B cell (primary cell): ENCODE results near the gene MGMT. TPM values are rescaled to one million over a fixed set of nuclear protein-coding genes. Genes with fewer than 3 reads are reported as not detected.

Source experiments
- ATAC-seq: fragments of 200-7000 bp; cut with Tn5 transposase; one replicate; pipeline ENCODE4 v1.10.0; 2021; ENCODE audit warnings: low read depth, mild to moderate bottlenecking, moderate number of reproducible peaks, moderate library complexity
- CTCF ChIA-PET: fragments of 350-600 bp; sonication (Branson Sonifier 250); formaldehyde crosslinking; loops from one replicate; lab custom pipeline; 2021; ENCODE audit warnings: antibody characterized with exemption, inconsistent platforms; lab: Charles Lee
- POLR2A ChIA-PET: fragments of 350-600 bp; sonication (Branson Sonifier 250); formaldehyde crosslinking; loops from one replicate; lab custom pipeline; 2021; ENCODE audit warnings: antibody characterized with exemption; lab: Charles Lee
- DNase-seq: peaks from one replicate; pipeline ENCODE4 v3.0.0; 2013
- H2AFZ ChIP-seq: 2 replicates; pipeline ENCODE4 v1.6.1; 2012; ENCODE audit warnings: mild to moderate bottlenecking, low read depth, low read length; ENCODE audit not compliant: insufficient read depth, poor library complexity, severe bottlenecking
- H3K27ac ChIP-seq, 2 donors: 1 replicate in 1 of 2; 2 replicates in 1 of 2; pipeline ENCODE4 v1.5.1; 2012 to 2013; ENCODE audit warnings: low read length in 2 of 2, mild to moderate bottlenecking in 2 of 2, moderate library complexity in 1 of 2
- H3K27me3 ChIP-seq, 4 experiments: fragments of 200-600 bp in 1 of 4; sonication (generic) in 1 of 4; replicated peaks in 1 of 4; 1 replicate in 2 of 4; 2 replicates in 2 of 4; pipeline versions ENCODE4 v1.6.1 to v1.7.0; 2013 to 2016; ENCODE audit warnings: low read length in 3 of 4, mild to moderate bottlenecking in 2 of 4, mixed read lengths in 1 of 4, moderate library complexity in 1 of 4; ENCODE audit not compliant: insufficient read depth in 4 of 4, control insufficient read depth in 3 of 4; ENCODE audit errors: control extremely low read depth in 1 of 4
- H3K36me3 ChIP-seq, 2 experiments: replicated peaks in 1 of 2; 1 replicate in 1 of 2; 2 replicates in 1 of 2; pipeline versions ENCODE4 v1.6.1 to v1.7.1; 2013; ENCODE audit warnings: low read length in 1 of 2; ENCODE audit not compliant: insufficient read depth in 2 of 2, control insufficient read depth in 1 of 2; ENCODE audit errors: control extremely low read depth in 1 of 2, extremely low read depth in 1 of 2
- H3K4me1 ChIP-seq, 2 donors: fragments of 200-600 bp in 1 of 2; sonication (generic) in 1 of 2; 1 replicate in 1 of 2; 2 replicates in 1 of 2; pipeline versions ENCODE4 v1.5.1 to v1.6.1; 2013 to 2017; ENCODE audit warnings: low read length in 2 of 2; ENCODE audit not compliant: control insufficient read depth in 2 of 2, insufficient read depth in 2 of 2
- H3K4me2 ChIP-seq: replicated peaks from 2 replicates; pipeline ENCODE3; 2012; ENCODE audit warnings: mild to moderate bottlenecking, low read depth, low read length; ENCODE audit not compliant: poor library complexity, severe bottlenecking
- H3K4me3 ChIP-seq, 5 experiments: fragments of 200-600 bp in 1 of 5; sonication (generic) in 1 of 5; 1 replicate in 3 of 5; 2 replicates in 2 of 5; pipeline versions ENCODE4 v1.5.1 to v1.7.0; 2011 to 2016; ENCODE audit warnings: low read length in 4 of 5, mild to moderate bottlenecking in 4 of 5, low read depth in 2 of 5, control low read depth in 1 of 5, moderate library complexity in 1 of 5; ENCODE audit not compliant: insufficient read depth in 1 of 5; ENCODE audit errors: control extremely low read depth in 1 of 5, extremely low read depth in 1 of 5
- H3K79me2 ChIP-seq: fragments of 200-600 bp; sonication (generic); one replicate; pipeline ENCODE4 v1.6.0; 2016; ENCODE audit warnings: low read length; ENCODE audit not compliant: control insufficient read depth, insufficient read depth
- H3K9ac ChIP-seq: fragments of 200-600 bp; sonication (generic); 2 replicates; pipeline ENCODE4 v1.6.1; 2017; ENCODE audit warnings: mild to moderate bottlenecking, low read length, moderate library complexity
- H3K9me3 ChIP-seq, 3 donors: one replicate each; pipeline versions ENCODE4 v1.6.1 to v1.7.1; 2013; ENCODE audit warnings: low read length in 2 of 3; ENCODE audit not compliant: control insufficient read depth in 2 of 3, insufficient read depth in 1 of 3; ENCODE audit errors: control extremely low read depth in 1 of 3
- H4K20me1 ChIP-seq: 2 replicates; pipeline ENCODE4 v1.6.0; 2012; ENCODE audit warnings: mild to moderate bottlenecking, low read length; ENCODE audit not compliant: insufficient read depth, control insufficient read depth, poor library complexity, severe bottlenecking
- H3K27ac Mint-ChIP-seq: one replicate; pipeline ENCODE4 v1.8.0; 2021; ENCODE audit warnings: mixed read lengths
- H3K27me3 Mint-ChIP-seq: one replicate; pipeline ENCODE4 v1.8.0; 2021; ENCODE audit warnings: mixed read lengths
- H3K4me1 Mint-ChIP-seq: one replicate; pipeline ENCODE4 v1.8.0; 2021; ENCODE audit warnings: mixed read lengths
- H3K4me3 Mint-ChIP-seq: one replicate; pipeline ENCODE4 v1.8.0; 2021; ENCODE audit warnings: mixed read lengths
- H3K9me3 Mint-ChIP-seq: one replicate; pipeline ENCODE4 v1.8.0; 2022; ENCODE audit warnings: mixed read lengths; ENCODE audit not compliant: insufficient read depth
- EZH2 ChIP-seq: IDR thresholded peaks from 2 replicates; pipeline ENCODE4 v1.6.1; 2012; ENCODE audit warnings: borderline replicate concordance, low read depth, mild to moderate bottlenecking, moderate library complexity, low read length; ENCODE audit not compliant: insufficient read depth, poor library complexity, severe bottlenecking
- WGBS: methylation state at CpG from one replicate; pipeline ENCODE4 v1.1.5; 2013; ENCODE audit warnings: missing lambda C conversion rate; ENCODE audit not compliant: insufficient coverage; 5-methylcytosine and 5-hydroxymethylcytosine counted together
- intact Hi-C: fragments of 100-400 bp; cut with micrococcal nuclease; formaldehyde crosslinking; loops from one replicate; pipeline ENCODE4 v1.10.0; 2022
- polyA plus RNA-seq: library from polyadenylated mRNA; depleted of rRNA; stranded (reverse); fragments of >200 nt; gene quantifications from 2 replicates; pipeline ENCODE4 v1.2.3, GENCODE V29; 2012
- total RNA-seq, 2 donors: library from RNA; stranded (reverse); fragments of 120-200 nt in 1 of 2; gene quantifications; 1 replicate in 1 of 2; 2 replicates in 1 of 2; pipeline versions ENCODE4 v1.2.3 to v1.2.4, GENCODE V29; 2013 to 2022
- TF ChIP-seq, protein P1 (sequence below): fragments of 200-600 bp; IDR thresholded peaks from one replicate; pipeline ENCODE4 v1.8.0; 2022; ENCODE audit warnings: antibody characterized with exemption, mild to moderate bottlenecking

Gene MGMT
- total and polyA plus RNA-seq, 2 donors (not counting 1 experiment from before 2014, with no cell fraction given) = 16.6 to 87.7 TPM

DNA sequence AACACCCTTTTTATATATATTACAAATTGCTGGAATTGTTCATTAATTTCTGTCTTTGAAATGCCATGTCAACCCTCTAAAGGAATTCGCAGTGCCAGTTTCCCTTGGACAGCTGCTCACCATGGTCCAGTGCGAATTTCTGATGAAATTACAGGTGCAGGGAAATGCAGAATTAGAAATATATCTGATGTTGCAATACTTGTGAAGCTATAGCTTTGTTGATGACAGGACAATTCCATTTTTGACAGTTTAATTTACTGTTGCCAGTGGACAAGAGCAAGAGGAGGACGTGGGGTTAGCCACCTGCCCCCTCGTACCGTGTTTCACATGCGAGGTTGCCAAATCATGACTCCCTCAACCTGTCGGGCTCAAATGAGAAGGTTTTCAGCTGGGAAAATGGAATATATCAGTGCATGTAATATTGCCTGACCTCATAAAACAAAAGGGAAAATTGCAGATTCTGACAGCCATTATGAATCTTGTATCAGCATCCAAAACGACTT is 140.6 kb downstream of the MGMT start:
- H3K79me2 ChIP-seq = no peaks in the 10 kb centered on the region
- ChIA-PET POLR2A (no interaction called here), CTCF (no interaction called here)
- no peaks in the 10 kb centered on the region for H4K20me1 ChIP-seq
- no peak overlapping the region for H3K4me3 ChIP-seq
- H3K4me2 ChIP-seq = no peak overlapping the region
- H3K27ac ChIP-seq = no peak overlapping the region
- H3K27ac Mint-ChIP-seq = no peak overlapping the region
- intact Hi-C loops = loop anchor here (2.0 kb wide), 1 partner anchor 55 kb away; no protein-coding TSS in a partner anchor
- H3K27me3 ChIP-seq = no peaks in the 10 kb centered on the region
- H3K4me1 Mint-ChIP-seq = peaks cover 29% of the 10 kb centered on the region
- ATAC-seq (no peak), DNase-seq (no peak)
- no peaks in the 10 kb centered on the region for H3K9me3 Mint-ChIP-seq
- H3K36me3 ChIP-seq = no peaks in the 10 kb centered on the region
- no peak overlapping the region for H2AFZ ChIP-seq
- H3K9ac ChIP-seq = no peak overlapping the region
- TF ChIP-seq, protein P1, sequence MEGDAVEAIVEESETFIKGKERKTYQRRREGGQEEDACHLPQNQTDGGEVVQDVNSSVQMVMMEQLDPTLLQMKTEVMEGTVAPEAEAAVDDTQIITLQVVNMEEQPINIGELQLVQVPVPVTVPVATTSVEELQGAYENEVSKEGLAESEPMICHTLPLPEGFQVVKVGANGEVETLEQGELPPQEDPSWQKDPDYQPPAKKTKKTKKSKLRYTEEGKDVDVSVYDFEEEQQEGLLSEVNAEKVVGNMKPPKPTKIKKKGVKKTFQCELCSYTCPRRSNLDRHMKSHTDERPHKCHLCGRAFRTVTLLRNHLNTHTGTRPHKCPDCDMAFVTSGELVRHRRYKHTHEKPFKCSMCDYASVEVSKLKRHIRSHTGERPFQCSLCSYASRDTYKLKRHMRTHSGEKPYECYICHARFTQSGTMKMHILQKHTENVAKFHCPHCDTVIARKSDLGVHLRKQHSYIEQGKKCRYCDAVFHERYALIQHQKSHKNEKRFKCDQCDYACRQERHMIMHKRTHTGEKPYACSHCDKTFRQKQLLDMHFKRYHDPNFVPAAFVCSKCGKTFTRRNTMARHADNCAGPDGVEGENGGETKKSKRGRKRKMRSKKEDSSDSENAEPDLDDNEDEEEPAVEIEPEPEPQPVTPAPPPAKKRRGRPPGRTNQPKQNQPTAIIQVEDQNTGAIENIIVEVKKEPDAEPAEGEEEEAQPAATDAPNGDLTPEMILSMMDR = no peak
- no peak for TF ChIP-seq EZH2
- H3K27me3 Mint-ChIP-seq = no peaks in the 10 kb centered on the region
- H3K4me1 ChIP-seq = no peaks in the 10 kb centered on the region
- peaks cover 0 to 4% (median 0%) of the 10 kb centered on the region in 3 donors for H3K9me3 ChIP-seq
- 100% methylated on average over 6 of the region's 8 CpGs for WGBS
- H3K4me3 Mint-ChIP-seq = no peak overlapping the region

GRCh38 chr10:129608653-129609052 is 141.6 kb downstream of the MGMT start:
- Histone ChIP-seq H3K9me3 (peaks cover 0 to 4% (median 0%) of the 10 kb centered on the region in 3 donors), H3K4me2 (no peak overlapping the region), H4K20me1 (no peaks in the 10 kb centered on the region), H2AFZ (no peak overlapping the region), H3K9ac (no peak overlapping the region), H3K4me1 (no peaks in the 10 kb centered on the region), H3K79me2 (no peaks in the 10 kb centered on the region), H3K36me3 (no peaks in the 10 kb centered on the region), H3K4me3 (no peak overlapping the region), H3K27me3 (no peaks in the 10 kb centered on the region), H3K27ac (no peak overlapping the region)
- intact Hi-C loops = no loop called here
- Mint-ChIP-seq H3K9me3 (no peaks in the 10 kb centered on the region), H3K4me1 (peaks cover 29% of the 10 kb centered on the region), H3K4me3 (no peak overlapping the region), H3K27ac (no peak overlapping the region), H3K27me3 (no peaks in the 10 kb centered on the region)
- no peak for DNase-seq
- TF ChIP-seq, protein P1 = no peak
- TF ChIP-seq EZH2 = no peak
- ChIA-PET POLR2A (no interaction called here), CTCF (no interaction called here)
- ATAC-seq = no peak
- 98% methylated on average over 10 of the region's 10 CpGs for WGBS
